Loucy (cell line): ENCODE results near the gene FAM162A.
"Not testable (repeated sequence)": the region's sequence is repeated elsewhere in the genome, so short reads cannot be mapped to it uniquely, and the experiment has no call there.

Experiments used
- H2AFZ ChIP-seq: fragments of 200-600 bp; sonication (generic); 2 replicates; pipeline ENCODE4 v1.6.0; 2016; ENCODE audit warnings: antibody characterized with exemption, mild to moderate bottlenecking, low read length, moderate library complexity
- H3F3A ChIP-seq: fragments of 200-600 bp; 2 replicates; pipeline ENCODE4 v1.6.0; 2016; ENCODE audit warnings: antibody characterized with exemption, low read depth, mild to moderate bottlenecking
- H3K27me3 ChIP-seq: fragments of 200-600 bp; sonication (generic); 2 replicates; pipeline ENCODE4 v1.6.1; 2014; ENCODE audit warnings: low read length, mild to moderate bottlenecking; ENCODE audit not compliant: insufficient read depth, poor library complexity, severe bottlenecking
- H3K36me3 ChIP-seq: fragments of 200-600 bp; sonication (generic); 2 replicates; pipeline ENCODE4 v1.6.1; 2016; ENCODE audit warnings: low read length; ENCODE audit not compliant: insufficient read depth
- H3K4me1 ChIP-seq: fragments of 200-600 bp; sonication (generic); 2 replicates; pipeline ENCODE4 v1.5.1; 2014; ENCODE audit warnings: low read length, mild to moderate bottlenecking; ENCODE audit not compliant: insufficient read depth, poor library complexity, severe bottlenecking
- H3K4me2 ChIP-seq: fragments of 200-600 bp; sonication (generic); 2 replicates; pipeline ENCODE4 v1.6.0; 2014; ENCODE audit warnings: antibody characterized with exemption, low read length, low read depth, mild to moderate bottlenecking; ENCODE audit not compliant: poor library complexity, severe bottlenecking
- H3K4me3 ChIP-seq: fragments of 200-600 bp; sonication (generic); 2 replicates; pipeline ENCODE4 v1.5.1; 2014; ENCODE audit warnings: low read length, mild to moderate bottlenecking, mixed read lengths; ENCODE audit not compliant: poor library complexity, severe bottlenecking
- H3K79me2 ChIP-seq: fragments of 200-600 bp; sonication (generic); 2 replicates; pipeline ENCODE4 v1.6.1; 2014; ENCODE audit warnings: low read length; ENCODE audit not compliant: insufficient read depth
- H3K9ac ChIP-seq: fragments of 200-600 bp; sonication (generic); 2 replicates; pipeline ENCODE4 v1.6.0; 2014; ENCODE audit warnings: mild to moderate bottlenecking, low read depth, low read length, moderate library complexity; ENCODE audit not compliant: poor library complexity, severe bottlenecking
- H3K9me2 ChIP-seq: fragments of 200-600 bp; sonication (generic); replicated peaks from 2 replicates; pipeline ENCODE4 v1.6.1; 2016; ENCODE audit warnings: low read depth, low read length, mixed read lengths
- H3K9me3 ChIP-seq: fragments of 200-600 bp; sonication (generic); 2 replicates; pipeline ENCODE4 v1.6.1; 2014; ENCODE audit warnings: mild to moderate bottlenecking, antibody characterized with exemption, low read length, low read depth; ENCODE audit not compliant: insufficient read depth
- H4K20me1 ChIP-seq: fragments of 200-600 bp; sonication (generic); 2 replicates; pipeline ENCODE4 v1.6.0; 2014; ENCODE audit warnings: antibody characterized with exemption, low read length, mild to moderate bottlenecking; ENCODE audit not compliant: insufficient read depth, poor library complexity, severe bottlenecking
- EZH2phosphoT487 ChIP-seq: fragments of 200-600 bp; IDR thresholded peaks from 2 replicates; pipeline ENCODE4 v1.6.1; 2018; ENCODE audit warnings: antibody characterized with exemption, mild to moderate bottlenecking, moderate library complexity, borderline replicate concordance
- TF ChIP-seq, protein P1 (sequence below): fragments of 200-600 bp; sonication (generic); conservative IDR thresholded peaks from 2 replicates; pipeline ENCODE4 v1.5.1; 2014; ENCODE audit warnings: mild to moderate bottlenecking, antibody characterized with exemption, low read length

FAM162A gene

GRCh38 chr3:122362026-122362425, 22.0 kb upstream of the FAM162A start:
- Histone ChIP-seq H2AFZ (no peak overlapping the region), H3K4me3 (no peak overlapping the region), H3K9me3 (no peaks in the 10 kb centered on the region), H3K79me2 (no peaks in the 10 kb centered on the region), H3F3A (no peaks in the 10 kb centered on the region), H3K9me2 (no peaks in the 10 kb centered on the region), H3K9ac (no peak overlapping the region), H3K27me3 (no peaks in the 10 kb centered on the region), H3K4me2 (no peak overlapping the region), H4K20me1 (no peaks in the 10 kb centered on the region), H3K4me1 (no peaks in the 10 kb centered on the region), H3K36me3 (peaks cover 35% of the 10 kb centered on the region; the same call in 1 of the 2 replicates)
- TF ChIP-seq, protein P1, sequence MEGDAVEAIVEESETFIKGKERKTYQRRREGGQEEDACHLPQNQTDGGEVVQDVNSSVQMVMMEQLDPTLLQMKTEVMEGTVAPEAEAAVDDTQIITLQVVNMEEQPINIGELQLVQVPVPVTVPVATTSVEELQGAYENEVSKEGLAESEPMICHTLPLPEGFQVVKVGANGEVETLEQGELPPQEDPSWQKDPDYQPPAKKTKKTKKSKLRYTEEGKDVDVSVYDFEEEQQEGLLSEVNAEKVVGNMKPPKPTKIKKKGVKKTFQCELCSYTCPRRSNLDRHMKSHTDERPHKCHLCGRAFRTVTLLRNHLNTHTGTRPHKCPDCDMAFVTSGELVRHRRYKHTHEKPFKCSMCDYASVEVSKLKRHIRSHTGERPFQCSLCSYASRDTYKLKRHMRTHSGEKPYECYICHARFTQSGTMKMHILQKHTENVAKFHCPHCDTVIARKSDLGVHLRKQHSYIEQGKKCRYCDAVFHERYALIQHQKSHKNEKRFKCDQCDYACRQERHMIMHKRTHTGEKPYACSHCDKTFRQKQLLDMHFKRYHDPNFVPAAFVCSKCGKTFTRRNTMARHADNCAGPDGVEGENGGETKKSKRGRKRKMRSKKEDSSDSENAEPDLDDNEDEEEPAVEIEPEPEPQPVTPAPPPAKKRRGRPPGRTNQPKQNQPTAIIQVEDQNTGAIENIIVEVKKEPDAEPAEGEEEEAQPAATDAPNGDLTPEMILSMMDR, result no peak
- no peak for TF ChIP-seq EZH2phosphoT487

- H3K27me3 ChIP-seq, result no peaks in the 10 kb centered on the region
- H3K9me3 ChIP-seq, result no peaks in the 10 kb centered on the region
- H3K4me2 ChIP-seq, result no peak overlapping the region
- no peaks in the 10 kb centered on the region for H3K79me2 ChIP-seq
- H3K4me3 ChIP-seq, result no peak overlapping the region
- no peak for TF ChIP-seq EZH2phosphoT487
- TF ChIP-seq, protein P1, result no peak
- H3K4me1 ChIP-seq, result no peaks in the 10 kb centered on the region
- H3F3A ChIP-seq, result no peaks in the 10 kb centered on the region
- peaks cover 37% of the 10 kb centered on the region for H3K36me3 ChIP-seq
- no peaks in the 10 kb centered on the region for H4K20me1 ChIP-seq
- H2AFZ ChIP-seq, result no peak overlapping the region
- H3K9ac ChIP-seq, result no peak overlapping the region
- H3K9me2 ChIP-seq, result no peaks in the 10 kb centered on the region
Measured at GRCh38 chr3:122364490-122364889, 19.5 kb upstream of the FAM162A start.

GRCh38 chr3:122365073-122365472, 18.9 kb upstream of the FAM162A start:
- no peak overlapping the region for H3K4me3 ChIP-seq
- no peak overlapping the region for H3K4me2 ChIP-seq
- no peaks in the 10 kb centered on the region for H3K27me3 ChIP-seq
- peaks cover 38% of the 10 kb centered on the region for H3K36me3 ChIP-seq
- no peaks in the 10 kb centered on the region for H3K9me2 ChIP-seq
- H2AFZ ChIP-seq, result no peak overlapping the region
- no peaks in the 10 kb centered on the region for H3K79me2 ChIP-seq
- H3K9me3 ChIP-seq, result no peaks in the 10 kb centered on the region
- H3K4me1 ChIP-seq, result no peaks in the 10 kb centered on the region
- no peaks in the 10 kb centered on the region for H3F3A ChIP-seq
- TF ChIP-seq, protein P1, result no peak
- TF ChIP-seq EZH2phosphoT487, result no peak
- H4K20me1 ChIP-seq, result no peaks in the 10 kb centered on the region
- no peak overlapping the region for H3K9ac ChIP-seq

DNA sequence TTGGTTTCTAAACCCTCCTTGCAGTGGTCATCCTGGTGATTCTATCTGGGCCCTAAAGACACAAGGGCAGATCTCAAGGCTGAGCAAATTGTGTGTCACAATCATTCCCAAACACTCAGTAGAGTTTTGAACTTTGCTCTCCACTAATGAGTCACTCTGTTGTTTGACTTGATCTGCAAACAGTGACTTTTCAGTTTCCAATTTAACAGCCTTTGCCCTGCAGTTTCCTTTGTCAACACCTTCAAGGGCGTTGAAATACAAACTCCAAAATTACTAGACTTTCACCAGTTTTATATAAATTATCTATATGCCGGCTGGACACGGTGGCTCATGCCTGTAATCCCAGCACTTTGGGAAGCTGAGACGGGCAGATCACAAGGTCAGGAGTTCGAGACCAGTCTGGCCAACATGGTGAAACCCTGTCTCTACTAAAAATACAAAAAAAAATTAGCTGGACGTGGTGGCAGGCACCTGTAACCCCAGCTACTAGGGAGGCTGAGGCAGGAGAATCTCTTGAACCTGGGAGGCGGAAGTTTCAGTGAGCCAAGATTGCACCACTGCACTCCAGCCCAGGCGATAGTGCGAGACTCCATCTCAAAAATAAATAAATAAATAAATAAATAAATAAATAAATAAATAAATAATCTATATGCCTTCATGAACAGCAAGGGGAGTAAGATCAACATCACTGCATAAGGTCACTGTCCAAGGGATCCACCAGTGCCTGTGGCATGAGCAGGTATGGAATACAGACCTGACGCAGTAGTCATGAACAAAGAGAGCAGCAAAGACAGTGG, 18.2 kb upstream of the FAM162A start:
- not testable (repeated sequence) for H3K27me3 ChIP-seq, H3K9ac ChIP-seq, H3K4me2 ChIP-seq, H3K4me3 ChIP-seq, H3K9me2 ChIP-seq, H4K20me1 ChIP-seq, H3K9me3 ChIP-seq, H2AFZ ChIP-seq, H3K79me2 ChIP-seq, H3F3A ChIP-seq, H3K4me1 ChIP-seq
- peaks cover 38% of the 10 kb centered on the region for H3K36me3 ChIP-seq
